ENCODE results near the gene SLIT3.

Gene SLIT3

DNA sequence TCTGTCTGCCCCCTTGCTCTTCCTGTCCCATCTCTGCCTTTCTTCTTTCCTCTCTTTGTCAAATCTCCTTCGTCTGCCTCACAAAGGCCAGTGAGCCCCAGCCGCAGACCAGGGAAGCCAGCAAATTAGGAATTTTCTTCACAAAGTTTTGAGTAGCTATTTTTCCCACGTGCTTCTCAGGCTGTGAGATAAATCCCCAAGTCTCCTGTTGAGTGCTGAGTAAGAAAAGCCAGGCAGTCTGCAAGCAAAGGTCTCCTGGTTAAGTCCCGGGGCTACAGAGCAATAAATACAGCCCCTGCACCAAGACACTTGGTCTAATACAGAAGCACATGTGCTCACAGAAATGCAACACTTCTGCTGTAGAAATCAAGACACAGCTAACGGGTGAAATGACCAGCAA lies 284.9 kb downstream of the SLIT3 start:
- no peak for DNase-seq

DNA sequence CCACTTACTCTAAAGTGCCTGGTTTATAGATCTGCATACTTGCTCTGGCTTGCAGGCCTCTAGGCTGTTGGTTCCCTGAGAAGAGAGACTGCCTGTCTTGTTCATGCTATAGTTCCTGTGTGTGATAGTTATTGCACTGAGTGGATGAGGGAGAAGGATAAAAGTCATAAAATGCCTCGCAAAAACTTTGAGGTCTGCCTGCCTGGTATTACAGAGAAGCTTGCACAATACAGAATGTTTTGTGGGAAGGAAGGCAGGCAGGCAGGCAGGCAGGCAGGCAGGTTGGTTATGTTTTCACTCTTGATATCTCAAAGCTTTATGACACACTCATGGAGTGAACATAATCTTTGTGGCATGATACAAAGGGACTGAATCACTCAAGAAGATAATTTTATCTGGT lies 287.1 kb downstream of the SLIT3 start:
- DNase-seq: no peak

DNA sequence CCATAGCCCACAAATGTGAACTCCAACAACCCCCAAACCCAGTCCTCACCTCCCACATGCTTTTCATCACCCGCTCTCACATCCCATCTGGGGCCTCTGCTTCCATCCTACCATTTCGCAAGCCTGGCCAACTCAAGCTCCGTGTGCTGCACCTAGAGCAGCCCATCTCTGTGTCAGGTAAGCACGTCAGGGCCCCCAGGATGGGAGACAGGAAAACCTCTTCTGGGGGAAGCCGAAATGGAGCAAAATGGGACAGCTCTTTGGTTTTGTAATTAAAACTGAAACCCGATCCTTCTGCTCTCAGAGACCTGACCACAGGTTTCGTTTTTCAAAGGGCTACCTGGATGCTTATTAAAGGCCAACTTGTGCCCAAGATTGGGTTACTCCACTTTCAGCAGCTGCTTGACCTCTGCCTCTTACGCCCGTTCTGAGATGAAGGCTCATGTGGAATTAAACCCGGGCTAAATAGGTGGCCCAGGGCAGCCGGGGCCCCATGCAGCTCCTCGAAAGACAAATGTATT lies 287.7 kb downstream of the SLIT3 start:
- DNase-seq: no peak

DNA sequence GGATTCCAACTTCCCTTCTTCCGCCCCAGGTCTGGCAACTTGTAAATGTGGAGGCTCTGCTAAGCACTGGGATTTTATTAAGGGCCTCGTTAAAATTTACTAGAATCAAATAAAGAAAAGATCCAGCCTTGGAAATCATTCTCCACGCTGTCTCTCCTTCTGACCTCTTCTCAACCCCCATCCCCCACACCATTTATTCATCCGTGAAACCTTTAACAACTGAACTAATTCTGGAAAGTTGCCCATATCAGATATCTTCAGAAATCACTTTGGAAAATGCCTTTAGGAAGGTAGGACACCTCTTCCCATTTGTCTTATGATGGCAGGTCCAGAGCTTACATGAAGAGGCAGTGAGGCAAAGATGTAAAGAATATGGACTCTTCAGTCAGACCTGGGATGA lies 288.5 kb downstream of the SLIT3 start:
- no peak for DNase-seq

DNA sequence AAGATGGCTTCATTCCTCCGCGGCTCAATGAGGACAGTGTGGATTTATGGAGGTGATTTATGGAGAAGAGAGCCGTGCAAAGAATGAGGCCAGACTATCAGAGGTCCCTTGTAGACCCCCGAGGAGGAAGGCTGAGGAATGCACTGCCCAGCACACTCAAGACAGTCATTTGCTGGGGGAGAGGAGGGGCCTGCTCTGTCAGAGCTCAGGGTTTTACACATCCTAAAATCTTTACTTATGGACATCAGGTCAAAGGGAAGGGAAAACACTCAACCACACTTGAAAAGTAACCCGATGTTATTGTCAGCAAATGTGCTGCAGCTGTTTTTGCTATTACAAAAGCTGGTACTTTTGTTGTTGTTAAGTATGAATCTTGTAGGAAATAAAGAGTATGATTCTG lies 289.5 kb downstream of the SLIT3 start:
- no peak for DNase-seq

DNA sequence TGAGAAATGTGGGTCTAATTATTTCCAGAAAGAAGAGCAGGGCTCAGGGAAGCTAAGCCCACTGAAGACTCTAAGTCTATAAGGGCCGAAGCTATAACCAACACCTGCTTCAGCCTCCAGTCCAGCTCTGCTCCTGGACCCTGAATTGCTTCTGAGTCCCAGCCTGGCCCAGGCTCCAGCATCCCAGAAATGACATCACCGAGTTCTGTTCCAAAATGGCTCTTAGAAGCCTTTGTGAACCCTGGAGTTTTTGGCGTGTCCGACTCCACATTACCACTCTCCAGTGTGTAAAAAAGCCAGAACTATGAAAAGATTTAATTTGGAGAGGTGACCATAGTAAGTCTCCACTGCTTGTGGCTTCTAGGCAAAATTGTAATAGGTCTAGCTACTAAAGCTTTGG lies 289.9 kb downstream of the SLIT3 start:
- DNase-seq: no peak

DNA sequence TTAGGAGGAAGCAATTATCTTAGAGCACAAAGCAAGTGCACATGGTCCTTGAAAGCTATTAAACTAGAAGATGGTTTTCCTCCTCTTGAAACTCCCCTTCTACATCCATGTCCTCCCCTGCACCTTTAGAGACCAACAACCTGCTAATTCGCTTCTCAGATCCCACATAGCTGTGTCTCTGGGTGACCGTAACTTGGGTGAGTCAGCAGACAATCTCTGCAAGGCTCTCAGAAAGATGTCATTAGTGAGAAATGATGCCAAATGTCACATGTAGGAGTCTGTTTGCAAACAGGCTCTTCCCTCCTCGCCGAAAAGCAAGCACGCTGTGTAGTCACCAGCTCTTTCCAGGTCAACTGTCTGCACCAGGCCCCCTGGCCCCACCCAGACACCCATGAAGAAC lies 291.8 kb downstream of the SLIT3 start:
- no peak for DNase-seq

DNA sequence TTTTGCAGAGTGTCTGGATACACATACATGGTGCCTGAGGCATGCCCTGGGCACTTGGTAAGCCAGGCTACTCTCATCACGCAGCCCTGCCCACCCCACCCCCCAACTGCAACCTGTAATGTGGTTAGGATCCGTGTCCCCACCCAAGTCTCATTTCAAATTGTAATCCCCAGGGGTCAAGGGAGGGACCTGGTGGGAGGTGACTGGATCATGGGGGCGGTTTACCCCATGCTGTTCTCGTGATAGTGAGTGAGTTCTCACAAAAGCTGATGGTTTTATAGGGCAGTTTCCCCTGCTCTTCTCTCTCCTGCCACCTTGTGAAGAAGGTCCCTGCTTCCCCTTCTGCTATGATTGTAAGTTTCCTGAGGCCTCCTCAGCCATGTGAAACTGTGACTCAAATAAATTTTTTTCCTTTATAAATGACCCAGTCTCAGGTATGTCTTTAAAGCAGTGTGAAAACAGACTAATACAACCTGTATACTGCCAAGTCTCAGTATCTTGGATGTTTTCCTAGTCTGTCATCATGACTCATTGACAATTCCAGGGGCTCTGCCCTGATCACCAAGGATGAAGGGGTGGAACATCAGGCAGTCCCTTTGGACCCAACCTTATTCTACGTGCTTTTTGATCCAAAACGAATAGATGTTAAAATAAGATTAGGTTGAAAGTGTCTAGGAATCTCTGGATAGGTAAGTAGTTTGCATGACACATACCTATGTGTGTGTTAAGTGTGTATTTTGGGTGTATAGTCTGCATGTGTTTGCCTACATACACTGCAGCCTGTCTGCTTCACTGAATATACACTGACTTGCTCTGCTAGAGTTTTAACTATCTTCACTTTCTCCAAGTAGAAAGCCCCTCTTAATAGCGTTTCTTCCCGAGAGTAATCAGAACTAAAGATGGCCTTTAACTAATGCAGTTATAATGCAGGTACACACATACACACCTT lies 293.8 kb downstream of the SLIT3 start:
- no peak for DNase-seq

DNA sequence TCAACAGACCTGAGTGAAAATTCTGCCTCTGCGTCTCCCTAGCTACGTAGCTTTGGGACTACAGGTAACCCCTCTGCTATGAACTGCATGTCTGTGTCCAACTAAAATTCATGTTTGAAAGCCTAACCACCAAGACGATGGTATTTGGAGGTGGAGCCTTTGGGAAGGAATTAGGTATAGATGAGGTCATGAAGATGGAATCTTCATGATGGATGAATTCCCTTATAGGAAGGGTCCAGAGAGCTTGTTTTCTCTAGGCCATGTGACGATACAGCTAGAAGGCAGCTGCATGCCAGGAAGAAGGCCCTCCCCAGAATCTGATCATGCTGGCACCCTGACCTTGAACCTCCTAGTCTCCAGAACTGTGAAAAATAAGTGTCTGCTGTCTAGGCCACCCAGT lies 296.4 kb downstream of the SLIT3 start:
- no peak for DNase-seq

DNA sequence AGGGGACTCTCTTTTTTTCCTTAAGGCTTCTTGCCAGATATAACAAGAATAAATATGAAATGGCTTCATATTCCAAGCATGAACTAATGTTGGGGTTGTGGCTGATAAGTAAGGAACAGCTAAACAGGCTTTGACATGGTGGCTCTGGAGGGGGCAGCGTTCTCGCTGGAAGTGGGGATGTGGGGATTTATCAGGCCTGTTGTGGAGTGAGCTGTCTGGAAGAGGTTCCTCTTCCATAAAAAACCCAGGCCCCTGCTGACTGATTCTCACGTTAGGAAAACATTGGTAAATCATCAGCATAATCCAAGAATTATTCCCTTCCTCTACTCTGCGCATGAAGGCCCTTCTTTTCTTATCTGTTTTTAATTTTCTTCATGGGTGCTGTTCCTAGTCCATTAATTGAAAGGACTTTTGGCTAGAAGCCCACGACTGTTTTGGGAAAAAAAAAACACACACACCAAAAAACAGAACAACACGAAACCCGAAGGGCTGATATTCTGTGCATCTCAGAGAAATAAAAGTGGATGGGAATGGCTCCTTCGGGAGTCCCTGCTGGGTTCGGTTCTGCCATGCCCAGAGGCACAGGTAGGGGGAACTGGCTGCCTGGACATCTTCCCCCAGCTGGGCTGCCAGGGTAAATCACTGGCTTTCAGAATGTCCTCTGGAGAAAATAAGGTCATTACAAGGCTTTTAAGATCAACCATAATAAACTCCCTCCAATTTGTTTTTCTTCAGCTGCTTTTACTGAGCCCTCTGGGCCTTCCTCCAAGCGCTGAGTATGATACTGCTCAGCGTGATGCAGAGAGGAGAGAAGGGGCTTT lies 297.0 kb downstream of the SLIT3 start:
- DNase-seq: no peak

DNA sequence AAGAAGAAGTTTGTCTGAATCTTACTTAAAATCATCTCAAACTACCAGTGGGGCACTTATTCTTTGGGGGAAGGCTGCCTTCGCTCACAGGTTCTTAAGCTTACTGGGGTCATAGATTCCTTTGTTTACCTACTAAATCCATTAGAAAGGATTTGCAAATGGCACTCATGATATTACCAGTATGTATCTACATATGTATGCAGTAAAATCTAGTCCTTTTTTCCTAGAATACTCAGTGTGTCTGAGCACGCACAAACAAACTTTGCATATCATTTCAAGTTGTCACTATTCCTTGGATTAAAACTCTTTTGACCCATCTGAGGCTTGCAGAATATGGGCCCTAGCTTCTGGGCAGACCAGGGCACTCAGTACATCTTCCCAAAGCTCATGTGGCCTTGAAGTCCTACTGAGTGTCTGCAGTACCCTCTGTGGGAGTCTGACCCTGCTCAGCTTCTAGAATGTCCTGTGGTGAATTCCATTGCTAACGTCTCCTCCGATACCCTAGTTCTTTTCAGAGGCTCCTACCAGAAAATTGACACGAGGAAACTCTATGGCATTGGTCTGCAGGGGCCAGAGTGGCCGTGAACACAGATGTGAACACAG lies 297.9 kb downstream of the SLIT3 start:
- no peak for DNase-seq

DNA sequence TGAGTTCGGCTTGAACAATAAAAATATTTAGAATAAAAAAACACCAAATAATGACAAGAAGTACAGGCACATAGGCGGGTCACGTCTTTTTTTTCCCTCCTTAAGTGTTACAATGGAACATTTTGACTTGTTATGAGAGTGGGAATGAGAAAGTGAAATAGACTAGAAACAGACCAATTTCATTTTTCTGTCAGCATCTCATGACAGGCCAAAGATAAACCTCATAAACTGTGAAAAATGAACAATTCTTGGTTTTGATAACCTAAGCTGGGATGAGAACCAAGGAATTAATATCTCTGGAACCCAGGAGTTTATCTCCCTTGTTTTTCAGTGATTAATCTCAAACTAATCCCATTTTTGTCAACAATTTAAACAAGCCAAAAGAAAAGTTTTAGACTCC lies 299.5 kb downstream of the SLIT3 start:
- no peak for DNase-seq

DNA sequence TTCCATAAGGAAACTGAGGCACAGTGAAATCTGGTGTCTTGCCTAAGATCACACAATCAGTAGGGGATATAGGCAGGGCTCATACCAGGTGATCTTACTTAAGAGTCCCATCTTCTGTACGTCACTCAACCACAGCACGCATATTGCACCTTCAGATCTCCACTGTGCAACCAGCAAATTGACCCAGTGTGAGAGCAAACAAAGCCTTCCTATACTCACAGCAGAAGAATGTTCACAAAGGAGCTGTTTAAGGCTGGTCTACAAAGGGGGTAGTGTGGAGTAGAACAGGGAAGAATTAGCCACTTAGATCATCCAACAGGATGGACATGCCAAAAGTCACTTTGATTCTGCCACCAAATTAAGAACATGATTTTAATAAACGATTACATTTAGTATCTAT lies 305.9 kb downstream of the SLIT3 start:
- DNase-seq: no peak

DNA sequence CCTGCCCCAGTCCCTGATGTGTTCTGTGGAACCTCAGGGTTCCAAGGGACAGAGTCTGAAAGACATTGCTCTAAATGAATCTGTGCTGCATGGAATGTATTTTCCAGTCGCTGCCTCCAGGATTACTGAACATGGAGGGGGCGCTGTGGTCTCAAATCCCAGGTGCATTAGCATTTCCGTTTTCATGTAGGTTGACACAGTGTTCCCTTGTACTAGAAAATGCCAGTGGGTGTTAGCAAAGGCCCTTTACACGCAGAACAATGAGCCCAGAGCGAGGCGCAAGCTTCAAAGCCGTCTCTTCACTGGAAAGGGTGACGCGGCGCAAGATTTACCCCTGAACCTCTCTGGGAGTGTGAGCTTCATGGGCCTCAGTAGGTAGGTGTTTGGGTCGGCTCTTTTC lies 308.3 kb downstream of the SLIT3 start:
- DNase-seq: no peak

DNA sequence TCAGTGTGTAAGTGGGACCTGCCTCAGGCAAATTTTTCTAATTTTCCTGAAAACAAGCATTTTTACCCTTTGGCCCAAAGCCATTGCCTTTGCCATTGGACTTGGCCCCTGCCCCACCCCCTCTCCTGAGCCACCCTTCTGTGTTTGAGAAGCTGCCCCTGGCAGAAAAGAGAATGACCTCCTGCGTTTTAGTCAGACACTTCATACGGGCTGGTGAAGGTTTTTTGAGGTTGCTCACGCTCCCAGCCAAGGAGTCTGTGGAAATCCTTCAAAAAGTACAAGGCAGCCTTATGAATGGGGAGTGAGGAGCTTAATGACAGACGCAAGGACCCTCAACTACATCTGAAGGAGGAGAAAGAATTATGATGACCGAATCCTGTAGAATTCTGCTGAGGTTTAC lies 308.9 kb downstream of the SLIT3 start:
- DNase-seq: no peak

DNA sequence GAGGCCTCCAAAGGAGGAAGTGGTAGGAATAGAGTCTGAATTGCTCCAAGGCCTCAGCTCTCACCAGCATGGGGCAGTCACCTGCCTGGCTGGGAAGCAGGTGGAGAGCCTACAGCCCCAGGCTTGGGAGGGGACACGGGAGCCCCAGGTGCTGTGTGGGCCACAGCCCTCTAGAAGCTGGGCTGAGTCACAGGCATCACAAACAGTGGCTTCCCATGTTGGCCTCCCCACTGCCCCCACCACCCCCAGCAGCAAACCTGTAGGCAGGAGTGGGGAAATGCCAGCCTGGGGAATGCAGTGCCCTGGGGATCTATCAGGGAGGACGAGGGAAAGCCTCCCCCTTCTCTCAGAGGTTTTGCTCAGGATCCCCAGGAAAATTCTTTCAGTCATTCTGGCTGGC lies 309.6 kb downstream of the SLIT3 start:
- no peak for DNase-seq

DNA sequence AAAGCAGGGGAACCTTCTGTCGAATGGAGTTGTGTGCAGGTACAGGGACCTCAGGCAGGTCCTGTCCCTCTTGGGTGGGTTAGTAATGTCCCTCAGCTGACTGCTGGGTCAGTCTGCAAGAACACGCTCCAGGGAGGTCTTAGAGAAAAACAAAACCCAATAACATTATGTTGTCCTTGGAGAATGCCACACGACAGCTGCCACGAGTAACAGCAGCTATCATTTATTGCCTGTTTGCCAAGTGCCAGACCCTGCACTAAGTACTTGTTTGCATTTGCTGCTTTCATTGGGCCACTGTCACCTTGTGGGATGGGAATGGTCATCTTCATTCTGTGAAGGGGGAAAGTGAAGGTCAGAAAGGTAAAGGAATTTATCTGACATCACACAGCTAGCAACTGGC lies 310.3 kb downstream of the SLIT3 start:
- no peak for DNase-seq

DNA sequence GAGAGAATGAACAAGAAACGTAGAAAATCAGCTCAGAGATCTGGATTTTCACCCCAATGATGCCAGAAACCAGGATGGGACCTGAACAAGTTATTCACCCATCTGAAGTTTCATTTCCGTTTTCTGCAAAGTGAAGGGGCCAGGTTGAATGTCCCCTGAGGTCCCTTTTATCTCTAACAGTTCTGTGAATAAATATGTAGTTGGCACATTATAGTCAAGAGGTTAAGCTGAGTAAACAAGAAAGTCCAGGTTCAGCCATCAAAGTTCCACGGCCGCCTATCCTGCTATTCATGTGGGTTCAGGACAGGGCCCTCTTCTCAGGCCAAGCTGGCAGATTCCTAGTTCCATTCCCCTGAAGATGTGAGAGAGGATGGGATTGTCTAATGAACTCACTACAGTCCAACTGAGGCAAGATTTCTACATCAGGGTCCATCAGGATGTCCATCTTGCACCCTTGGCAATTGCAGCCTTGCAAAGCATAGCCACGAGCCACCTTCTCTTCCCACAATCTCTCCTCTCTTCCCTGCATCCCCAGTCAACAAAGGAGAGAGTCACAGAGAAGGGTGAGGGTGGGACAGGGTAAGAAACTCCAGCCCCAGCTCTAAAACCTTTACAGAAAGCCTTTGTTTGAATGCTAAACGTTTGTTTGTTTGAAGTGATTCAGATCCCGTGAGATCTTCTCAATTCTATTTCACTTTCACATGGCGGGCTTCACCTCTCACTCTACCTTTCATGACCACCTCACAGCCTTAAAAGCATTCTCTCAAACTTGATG lies 311.0 kb downstream of the SLIT3 start:
- DNase-seq: no peak

DNA sequence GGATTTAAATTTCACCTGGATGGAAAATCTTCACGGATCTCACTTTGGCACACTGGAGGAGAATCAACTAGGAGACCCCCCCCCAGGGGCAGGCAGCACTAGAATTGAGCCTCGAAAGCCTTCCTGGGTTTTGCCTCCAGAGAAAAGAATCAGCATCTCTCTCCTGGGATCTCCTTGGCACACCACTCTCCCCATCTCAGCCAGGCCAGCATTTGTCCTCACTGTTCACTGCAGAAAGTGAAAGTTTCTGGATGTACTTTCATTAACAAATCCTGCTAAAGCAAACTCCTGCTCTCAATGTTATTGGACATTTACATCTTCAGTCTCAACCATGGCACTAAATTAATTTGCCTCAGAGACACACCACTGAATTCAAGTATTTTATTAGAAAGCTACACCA lies 312.2 kb downstream of the SLIT3 start:
- DNase-seq: no peak

DNA sequence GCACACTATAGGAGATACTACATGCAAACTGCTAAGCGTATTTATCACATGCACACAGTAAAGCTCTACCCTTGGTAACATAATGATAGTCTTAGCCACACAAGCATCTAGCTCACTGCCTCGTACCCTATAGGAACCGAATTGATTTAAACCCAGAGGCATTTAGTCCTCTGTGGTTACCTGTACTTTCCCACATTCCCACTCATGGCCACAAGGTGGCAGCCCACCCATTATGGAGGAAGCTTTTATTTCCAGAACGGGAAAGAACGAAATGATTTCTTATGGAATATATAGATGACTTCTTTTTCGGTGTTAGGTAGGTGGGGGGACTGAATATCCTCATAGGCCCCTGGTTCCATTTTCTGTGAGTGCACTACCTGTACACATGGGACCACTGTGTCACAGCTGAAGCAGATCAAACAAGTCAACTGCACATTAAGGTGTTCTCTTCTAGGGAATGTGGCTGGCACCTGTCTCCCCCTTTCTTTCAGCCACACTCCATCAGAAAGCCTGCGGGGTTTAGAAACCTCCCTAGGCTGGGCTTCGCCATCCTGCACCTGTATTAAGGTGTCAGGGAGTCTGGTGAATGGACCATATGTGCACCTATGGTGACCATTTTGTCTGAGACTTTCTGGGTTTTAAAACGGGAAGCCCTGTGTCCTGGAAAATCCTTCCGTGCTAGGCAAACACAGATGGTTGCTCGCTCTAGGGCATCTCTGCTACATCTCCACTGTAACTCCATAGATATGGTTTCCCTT lies 313.2 kb downstream of the SLIT3 start:
- peak; percentile 83 for DNase-seq

DNA sequence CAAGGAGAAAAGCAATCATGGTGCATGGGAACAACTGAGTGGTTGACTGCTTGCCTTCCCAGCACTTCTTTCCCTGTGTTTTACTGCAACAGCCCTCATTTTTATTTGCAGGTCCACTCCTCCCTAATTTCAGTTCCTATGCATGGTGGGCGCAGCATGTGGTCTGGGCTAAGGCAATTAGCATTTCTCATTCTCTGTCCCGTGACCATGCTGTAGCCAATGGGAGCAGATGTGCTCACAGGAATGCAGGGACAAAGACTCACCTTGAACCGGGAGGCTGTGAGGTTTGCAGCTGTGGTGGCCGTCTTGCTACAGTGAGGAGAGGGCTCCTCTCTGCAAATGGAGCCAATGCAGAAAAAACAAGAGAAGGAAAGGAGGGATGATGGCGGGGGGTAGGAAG lies 315.5 kb downstream of the SLIT3 start:
- DNase-seq: no peak

DNA sequence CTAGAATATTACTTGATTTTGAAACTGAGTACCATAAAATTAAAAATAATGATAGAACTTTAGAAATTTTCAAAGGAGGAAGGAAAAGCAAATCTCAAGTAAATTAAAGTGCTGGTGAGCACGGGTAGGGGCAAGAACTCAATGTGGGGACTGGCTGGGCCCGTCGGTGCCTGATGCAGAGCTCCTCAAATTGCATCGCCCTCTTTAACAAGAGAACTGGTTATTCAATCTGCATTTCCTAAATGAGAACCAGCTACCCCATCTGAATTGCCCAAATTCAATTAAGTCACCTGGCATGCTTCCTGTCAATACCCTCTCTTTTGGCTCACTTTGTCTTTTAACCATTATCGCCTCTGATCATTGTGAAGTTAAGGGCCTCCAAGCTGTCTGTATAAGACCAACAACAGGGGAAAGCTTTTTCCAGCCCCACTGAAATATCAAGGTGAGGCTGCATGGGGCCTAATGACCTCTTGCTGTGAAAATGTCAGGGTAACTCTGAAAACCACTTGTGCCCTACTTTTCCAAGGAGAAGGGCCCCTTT lies 316.7 kb downstream of the SLIT3 start:
- no peak for DNase-seq
